Subcutaneous adipose tissue (tissue), 4 donors: ENCODE data around the gene TPD52L3. TPM values are rescaled to one million over a fixed set of nuclear protein-coding genes. Genes with fewer than 3 reads are reported as not detected.

Source experiments
- total RNA-seq, 4 donors: library from RNA; depleted of rRNA; stranded (reverse); fragments of >200 nt; gene quantifications; one replicate each; pipeline ENCODE4 v1.1.0, GENCODE V29; 2016
- TF ChIP-seq, protein P1 (sequence below): fragments of 450-650 bp; IDR thresholded peaks from one replicate; pipeline ENCODE4 v1.5.1; 2016; ENCODE audit warnings: low read depth, mild to moderate bottlenecking, control low read depth, antibody characterized with exemption, moderate library complexity

The TPD52L3 gene
- total RNA-seq, 4 donors from 2014 or later = not detected

GRCh38 chr9:6334305-6334704, 6.1 kb downstream of the TPD52L3 start:
- TF ChIP-seq, protein P1, sequence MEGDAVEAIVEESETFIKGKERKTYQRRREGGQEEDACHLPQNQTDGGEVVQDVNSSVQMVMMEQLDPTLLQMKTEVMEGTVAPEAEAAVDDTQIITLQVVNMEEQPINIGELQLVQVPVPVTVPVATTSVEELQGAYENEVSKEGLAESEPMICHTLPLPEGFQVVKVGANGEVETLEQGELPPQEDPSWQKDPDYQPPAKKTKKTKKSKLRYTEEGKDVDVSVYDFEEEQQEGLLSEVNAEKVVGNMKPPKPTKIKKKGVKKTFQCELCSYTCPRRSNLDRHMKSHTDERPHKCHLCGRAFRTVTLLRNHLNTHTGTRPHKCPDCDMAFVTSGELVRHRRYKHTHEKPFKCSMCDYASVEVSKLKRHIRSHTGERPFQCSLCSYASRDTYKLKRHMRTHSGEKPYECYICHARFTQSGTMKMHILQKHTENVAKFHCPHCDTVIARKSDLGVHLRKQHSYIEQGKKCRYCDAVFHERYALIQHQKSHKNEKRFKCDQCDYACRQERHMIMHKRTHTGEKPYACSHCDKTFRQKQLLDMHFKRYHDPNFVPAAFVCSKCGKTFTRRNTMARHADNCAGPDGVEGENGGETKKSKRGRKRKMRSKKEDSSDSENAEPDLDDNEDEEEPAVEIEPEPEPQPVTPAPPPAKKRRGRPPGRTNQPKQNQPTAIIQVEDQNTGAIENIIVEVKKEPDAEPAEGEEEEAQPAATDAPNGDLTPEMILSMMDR = no peak

GRCh38 chr9:6348766-6349165, 20.6 kb downstream of the TPD52L3 start:
- TF ChIP-seq, protein P1 = no peak

DNA sequence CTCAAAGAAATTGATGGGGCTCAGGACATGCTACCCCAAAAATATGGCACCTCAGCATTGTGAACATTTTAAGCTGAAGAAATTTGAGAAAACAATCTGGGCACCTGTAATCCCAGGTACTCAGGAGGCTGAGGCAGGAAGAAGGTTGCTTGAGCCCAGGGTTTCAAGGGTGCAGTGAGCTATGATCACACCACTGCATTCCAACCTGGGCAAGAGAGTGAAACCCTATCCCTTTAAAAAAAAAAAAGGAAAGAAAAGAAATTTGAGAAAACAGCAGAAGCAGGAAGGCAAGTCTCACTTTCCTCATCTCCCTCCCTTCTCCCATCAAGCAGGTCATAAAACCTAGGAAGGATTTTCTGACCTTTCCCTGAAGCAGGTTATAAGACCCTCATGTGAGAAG, 23.6 kb downstream of the TPD52L3 start:
- TF ChIP-seq, protein P1 = no peak

- TF ChIP-seq, protein P1 = no peak
Measured at GRCh38 chr9:6354072-6354686, 26.0 kb downstream of the TPD52L3 start.

- TF ChIP-seq, protein P1 = no peak
Measured at GRCh38 chr9:6355728-6356127, 27.6 kb downstream of the TPD52L3 start.

DNA sequence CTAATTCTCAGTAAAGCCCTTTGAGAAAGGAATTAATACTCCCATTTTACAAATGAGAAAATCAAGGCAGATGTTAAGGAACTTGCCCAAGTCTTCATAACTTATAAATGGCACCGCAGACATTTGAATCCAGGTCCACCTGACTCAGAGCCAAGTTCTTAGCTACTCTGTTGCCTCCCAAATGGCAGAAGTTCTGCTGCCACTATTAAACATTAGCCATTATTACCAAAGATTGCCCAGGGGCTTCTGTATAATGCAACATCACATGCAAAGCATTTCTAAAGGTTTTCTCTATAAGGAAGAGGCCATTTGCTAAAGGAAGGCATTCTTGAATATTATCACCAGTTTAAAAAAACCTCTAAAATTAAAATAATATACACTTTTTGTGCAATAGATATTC, 28.3 kb downstream of the TPD52L3 start:
- TF ChIP-seq, protein P1 = no peak

DNA sequence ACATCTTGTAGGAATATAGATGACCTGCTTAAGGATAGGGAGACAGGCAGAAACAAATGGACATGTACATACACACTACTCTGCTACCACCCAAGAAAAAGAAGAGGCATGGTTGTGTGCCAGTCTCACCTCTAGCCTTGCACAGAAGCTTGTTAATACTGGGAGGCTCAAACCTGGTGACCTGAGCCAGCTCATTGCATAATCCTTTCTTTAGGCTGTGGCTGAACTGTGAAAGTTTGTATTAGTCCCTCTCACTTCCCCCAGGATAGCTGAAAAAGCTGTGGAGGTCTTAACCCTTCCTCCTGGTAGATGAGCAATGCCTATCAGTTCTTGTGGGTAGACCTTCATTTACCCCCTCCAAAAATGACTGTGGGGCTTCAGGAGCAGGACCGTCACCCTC, 28.7 kb downstream of the TPD52L3 start:
- TF ChIP-seq, protein P1 = no peak
